GOT3 (cell line): ENCODE measurements around the gene TRO.

Source experiments
- DNase-seq: peaks from one replicate; lab custom pipeline; 2025; ENCODE audit warnings: mixed read lengths; lab: John Stamatoyannopoulos, UW

Gene TRO, protein sequence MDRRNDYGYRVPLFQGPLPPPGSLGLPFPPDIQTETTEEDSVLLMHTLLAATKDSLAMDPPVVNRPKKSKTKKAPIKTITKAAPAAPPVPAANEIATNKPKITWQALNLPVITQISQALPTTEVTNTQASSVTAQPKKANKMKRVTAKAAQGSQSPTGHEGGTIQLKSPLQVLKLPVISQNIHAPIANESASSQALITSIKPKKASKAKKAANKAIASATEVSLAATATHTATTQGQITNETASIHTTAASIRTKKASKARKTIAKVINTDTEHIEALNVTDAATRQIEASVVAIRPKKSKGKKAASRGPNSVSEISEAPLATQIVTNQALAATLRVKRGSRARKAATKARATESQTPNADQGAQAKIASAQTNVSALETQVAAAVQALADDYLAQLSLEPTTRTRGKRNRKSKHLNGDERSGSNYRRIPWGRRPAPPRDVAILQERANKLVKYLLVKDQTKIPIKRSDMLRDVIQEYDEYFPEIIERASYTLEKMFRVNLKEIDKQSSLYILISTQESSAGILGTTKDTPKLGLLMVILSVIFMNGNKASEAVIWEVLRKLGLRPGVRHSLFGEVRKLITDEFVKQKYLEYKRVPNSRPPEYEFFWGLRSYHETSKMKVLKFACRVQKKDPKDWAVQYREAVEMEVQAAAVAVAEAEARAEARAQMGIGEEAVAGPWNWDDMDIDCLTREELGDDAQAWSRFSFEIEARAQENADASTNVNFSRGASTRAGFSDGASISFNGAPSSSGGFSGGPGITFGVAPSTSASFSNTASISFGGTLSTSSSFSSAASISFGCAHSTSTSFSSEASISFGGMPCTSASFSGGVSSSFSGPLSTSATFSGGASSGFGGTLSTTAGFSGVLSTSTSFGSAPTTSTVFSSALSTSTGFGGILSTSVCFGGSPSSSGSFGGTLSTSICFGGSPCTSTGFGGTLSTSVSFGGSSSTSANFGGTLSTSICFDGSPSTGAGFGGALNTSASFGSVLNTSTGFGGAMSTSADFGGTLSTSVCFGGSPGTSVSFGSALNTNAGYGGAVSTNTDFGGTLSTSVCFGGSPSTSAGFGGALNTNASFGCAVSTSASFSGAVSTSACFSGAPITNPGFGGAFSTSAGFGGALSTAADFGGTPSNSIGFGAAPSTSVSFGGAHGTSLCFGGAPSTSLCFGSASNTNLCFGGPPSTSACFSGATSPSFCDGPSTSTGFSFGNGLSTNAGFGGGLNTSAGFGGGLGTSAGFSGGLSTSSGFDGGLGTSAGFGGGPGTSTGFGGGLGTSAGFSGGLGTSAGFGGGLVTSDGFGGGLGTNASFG (N-terminal part only)

DNA sequence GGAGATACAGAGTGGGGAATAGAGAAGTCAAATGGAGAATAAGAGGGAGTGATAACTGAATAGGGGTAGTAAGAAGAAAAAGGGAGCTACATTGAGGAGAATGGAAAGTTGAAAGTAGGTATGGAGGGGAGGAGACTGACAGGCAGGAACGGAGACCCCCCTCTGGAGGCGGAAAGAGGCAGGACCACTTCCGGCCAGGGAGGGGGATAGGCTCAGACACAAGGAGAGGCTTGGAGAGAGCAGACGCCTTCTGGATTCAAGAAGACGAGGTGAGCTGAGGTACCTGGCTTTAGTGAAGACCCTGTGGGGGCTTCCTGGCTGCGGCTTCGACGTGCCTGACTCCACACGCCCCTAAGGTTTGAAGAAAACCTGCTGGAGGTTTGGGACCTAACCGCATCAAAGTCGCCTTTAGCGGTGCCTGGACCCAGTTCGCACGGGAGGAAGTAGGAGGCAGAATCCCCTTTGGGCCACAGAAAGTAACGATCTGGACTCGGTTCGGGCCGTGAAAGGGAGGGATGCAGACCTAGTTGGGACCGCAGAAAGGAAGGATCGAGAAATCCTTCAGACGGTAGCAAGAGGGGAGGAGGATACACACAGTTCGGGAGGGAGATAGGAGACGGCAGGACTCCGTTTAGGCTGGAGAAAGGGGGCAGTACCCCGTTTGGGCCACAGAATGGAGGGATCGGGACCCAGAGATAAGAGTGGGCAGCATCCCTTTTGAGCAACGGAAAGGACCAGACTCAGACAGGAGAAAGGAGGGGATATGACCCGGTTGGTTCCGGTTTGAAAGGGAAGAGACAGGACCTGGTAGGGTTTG, at the start of gene TRO:
TSS of gene TRO (plus strand) at position 215 of the 817 bp plus-strand sequence. CDS start 1,423 bp downstream, outside the sequence.
- no peak for DNase-seq

DNA sequence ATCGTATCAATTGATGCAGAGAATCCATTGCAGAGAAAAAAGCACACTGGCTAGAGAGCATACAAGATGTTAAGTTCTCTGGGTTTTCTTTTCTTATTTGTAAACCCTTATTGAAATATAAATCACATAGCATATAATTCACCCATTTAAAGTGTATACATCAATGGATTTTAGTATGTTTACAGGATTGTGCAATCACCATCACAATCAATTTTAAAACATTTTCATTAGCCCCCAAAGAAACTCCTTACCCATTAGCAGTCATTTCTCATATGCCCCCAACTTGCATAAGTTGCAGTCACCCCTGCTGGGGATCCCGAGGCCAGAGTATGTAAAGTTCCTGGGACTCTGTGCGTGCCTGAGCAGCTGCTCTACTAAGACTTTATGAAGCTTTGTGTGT, 34.9 kb upstream of the TRO start:
- DNase-seq = no peak

DNA sequence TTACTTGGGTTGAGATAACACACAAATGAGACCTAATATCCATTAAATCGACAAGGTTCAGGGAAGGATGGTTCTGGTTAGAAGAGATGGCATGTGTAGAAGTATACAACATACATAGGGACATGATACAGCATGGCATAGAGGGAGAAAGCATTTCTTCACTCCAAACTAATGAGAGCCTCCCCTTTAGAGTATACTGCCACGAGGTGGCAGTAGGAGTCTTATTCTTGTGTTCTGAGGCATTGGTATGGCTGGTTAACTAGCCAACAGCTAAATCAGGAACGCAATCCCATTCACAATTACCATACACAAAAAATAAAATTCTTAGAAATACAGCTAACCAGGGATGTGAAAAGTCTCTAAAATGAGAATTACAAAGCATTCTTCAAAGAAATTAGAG, 29.1 kb upstream of the TRO start:
- DNase-seq = no peak

DNA sequence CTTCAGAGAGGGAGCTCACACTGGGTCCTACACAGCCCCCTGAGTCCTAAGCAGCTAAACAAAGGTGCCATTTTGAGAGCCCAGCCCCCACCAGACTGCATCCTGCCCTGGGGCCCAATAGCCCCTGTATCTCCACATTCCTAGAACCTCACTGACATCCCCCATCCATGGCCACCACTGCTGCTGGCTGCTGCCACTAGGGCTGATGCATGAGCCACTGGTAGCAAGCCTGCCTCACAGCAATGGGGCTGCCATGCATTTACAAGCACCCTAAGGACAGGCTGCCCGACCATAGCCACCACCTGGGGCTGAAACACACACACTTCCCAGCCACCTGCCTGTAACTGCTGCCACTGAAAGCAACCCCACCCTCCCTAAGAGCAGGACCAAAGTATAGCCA, 26.5 kb upstream of the TRO start:
- DNase-seq = no peak

DNA sequence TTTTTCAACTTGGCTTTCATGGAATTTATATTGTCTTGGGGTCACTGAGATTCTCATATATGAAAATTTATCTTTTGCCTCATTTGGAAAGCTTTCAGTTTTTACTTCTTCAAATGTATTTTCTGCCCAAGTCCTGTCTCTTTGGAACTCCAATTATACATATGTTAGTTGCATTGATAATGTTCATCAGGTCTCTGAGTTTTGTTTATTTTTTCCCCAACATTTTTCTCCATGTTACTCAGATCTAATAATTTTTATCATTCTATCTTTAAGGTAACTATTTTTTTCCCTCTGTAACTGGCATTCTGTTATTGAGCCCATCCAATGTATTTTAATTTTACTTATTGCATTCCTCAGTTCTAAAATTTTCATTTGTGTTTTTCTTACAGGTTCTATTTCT, 10.7 kb upstream of the TRO start:
- DNase-seq = no peak

DNA sequence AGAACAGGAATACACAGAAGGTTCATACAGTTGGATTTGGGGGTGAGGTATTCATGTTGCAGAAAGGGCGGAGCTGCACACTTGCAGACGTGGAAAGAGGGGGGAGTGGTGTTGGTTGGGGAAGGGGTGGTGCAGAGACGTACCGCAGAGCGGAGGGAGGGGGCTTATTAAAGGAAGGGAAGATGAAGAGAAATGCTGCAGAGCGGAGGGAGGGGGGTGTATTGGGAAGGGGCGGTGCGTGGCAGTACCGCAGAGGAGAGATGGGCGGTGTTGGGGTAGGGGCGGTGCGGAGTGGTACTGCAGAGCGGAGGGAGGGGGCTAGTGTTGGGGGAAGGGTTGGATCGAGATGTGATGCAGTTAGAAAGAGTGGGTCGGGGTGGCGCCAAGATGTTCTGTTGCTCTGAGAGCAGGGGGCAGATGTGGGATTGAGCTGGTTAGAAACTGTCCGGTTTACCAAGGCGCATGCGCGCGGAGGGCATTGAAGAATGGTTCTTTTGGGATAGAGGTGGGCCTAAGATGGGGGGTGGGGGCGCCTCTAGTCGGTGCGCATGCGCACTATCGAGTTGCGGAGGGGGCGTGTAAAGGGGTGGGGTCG, 900 bp downstream of the TRO start:
- no peak for DNase-seq

DNA sequence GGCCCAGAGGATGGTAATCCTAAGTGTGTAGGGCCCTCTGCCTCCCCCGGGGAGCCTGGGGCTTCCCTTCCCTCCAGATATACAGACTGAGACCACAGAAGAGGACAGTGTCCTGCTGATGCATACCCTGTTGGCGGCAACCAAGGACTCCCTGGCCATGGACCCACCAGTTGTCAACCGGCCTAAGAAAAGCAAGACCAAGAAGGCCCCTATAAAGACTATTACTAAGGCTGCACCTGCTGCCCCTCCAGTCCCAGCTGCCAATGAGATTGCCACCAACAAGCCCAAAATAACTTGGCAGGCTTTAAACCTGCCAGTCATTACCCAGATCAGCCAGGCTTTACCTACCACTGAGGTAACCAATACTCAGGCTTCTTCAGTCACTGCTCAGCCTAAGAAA, 1.9 kb downstream of the TRO start:
- no peak for DNase-seq

DNA sequence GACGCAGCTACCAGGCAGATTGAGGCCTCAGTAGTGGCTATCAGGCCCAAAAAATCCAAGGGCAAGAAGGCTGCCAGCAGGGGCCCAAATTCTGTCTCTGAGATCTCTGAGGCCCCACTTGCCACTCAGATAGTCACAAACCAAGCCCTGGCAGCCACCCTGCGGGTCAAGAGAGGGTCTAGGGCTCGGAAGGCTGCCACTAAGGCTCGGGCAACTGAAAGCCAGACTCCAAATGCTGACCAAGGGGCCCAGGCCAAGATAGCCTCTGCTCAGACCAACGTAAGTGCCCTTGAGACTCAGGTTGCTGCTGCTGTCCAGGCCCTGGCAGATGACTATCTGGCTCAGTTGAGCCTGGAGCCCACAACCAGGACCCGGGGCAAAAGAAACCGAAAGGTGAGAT, 2.8 kb downstream of the TRO start:
- no peak for DNase-seq

DNA sequence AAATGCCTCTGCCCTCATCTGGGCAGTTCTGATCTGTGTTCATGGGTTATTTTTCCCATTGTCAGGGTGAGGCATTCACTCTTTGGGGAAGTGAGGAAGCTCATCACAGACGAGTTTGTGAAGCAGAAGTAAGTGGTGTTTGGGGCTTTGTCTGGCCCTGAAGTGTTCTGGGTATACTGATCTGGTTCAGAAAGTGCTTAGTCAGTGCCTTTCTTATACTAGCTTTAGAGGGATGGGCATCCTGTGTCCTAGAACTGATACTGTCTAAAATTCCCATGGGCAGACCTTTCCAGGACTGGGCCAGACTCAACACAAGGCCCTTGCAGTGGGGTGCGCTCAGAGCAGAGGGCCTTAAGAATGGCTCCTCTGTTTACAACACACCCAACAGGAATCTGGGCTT, 6.4 kb downstream of the TRO start:
- no peak for DNase-seq

DNA sequence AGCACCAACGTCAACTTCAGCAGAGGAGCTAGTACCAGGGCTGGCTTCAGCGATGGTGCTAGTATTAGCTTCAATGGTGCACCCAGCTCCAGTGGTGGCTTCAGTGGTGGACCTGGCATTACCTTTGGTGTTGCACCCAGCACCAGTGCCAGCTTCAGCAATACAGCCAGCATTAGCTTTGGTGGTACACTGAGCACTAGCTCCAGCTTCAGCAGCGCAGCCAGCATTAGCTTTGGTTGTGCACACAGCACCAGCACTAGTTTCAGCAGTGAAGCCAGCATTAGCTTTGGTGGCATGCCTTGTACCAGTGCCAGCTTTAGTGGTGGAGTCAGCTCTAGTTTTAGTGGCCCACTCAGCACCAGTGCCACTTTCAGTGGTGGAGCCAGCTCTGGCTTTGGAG, 8.3 kb downstream of the TRO start:
- no peak for DNase-seq

DNA sequence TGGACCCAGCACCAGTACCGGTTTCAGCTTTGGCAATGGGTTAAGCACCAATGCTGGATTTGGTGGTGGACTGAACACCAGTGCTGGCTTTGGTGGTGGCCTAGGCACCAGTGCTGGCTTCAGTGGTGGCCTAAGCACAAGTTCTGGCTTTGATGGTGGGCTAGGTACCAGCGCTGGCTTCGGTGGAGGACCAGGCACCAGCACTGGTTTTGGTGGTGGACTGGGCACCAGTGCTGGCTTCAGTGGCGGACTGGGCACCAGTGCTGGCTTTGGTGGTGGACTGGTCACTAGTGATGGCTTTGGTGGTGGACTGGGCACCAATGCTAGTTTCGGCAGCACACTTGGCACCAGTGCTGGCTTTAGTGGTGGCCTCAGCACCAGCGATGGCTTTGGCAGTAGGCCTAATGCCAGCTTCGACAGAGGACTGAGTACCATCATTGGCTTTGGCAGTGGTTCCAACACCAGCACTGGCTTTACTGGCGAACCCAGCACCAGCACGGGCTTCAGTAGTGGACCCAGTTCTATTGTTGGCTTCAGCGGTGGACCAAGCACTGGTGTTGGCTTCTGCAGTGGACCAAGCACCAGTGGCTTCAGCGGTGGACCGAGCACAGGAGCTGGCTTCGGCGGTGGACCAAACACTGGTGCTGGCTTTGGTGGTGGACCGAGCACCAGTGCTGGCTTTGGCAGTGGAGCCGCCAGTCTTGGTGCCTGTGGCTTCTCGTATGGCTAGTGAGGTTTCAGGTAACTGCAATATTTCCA, 9.8 kb downstream of the TRO start:
- DNase-seq = no peak

DNA sequence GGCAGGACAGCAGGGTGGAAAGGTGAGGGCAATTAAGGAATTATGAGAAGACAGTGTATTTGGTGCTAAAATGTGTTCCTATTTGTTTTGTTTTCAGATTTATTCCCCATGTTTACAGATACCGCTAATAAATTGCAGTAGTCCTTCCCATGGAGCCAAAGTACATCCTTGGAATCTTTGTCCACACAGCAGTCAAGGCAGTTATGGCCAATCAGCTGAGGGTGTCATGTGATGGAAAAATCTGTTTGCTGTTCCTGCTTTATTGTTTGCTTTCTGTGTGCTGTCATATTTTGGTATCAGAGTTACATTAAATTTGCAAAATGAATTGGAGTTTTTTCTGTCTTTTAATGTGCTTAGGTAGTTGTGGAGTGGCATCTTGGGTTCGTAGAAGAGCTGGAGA, 10.5 kb downstream of the TRO start:
- no peak for DNase-seq

DNA sequence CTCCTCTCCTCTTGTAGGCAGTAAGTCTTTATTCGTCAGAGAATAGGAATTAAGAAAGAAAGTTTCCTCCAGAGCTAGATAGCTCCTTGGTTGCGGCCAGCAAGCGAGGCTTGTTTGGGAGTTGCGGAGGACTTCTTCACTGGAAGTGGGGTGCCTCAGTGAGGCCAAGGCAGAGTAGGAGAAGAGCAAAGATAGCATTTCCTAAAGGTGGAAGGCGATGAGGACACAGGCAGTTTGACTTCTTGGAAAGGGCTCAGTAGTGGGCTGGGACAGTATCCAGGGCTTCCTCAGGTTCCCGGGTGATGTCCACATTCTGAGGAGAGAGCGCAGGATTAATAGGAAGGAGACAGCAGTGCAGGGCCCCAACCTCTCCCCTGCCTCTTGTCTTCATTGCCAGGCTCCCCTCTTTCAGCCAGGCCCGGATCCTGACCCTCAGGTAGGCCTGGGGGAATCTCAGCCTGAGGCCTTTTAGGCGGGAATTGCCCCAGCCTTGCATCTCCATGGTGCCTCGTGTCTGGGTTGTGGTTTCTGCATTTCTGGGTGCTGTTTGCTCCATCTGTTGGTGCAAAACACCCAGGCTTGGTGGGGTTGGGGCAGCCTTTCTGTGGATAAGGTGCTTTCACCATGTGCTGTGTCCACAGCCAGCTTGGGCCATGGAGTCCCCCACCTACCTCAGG, 12.7 kb downstream of the TRO start:
- no peak for DNase-seq

DNA sequence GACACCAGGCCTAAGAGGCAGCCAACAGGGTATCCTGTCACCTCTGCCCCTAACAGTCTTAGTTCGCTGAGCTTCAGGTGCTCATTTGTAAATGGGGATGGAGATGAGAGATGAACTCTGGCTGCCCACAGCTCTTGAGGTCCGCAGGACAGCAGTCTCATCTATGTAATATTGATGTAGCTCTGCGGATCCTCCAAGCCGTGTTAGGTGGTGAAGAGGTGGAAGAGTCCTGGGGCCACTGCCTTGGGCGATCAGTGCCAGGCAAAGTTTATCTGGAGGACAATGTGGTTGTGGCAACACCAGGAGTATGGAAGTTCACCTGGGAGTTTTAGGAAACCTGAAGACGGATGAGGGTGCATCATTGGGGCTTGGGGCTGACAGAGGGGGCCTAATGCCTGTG, 13.4 kb downstream of the TRO start:
- no peak for DNase-seq

DNA sequence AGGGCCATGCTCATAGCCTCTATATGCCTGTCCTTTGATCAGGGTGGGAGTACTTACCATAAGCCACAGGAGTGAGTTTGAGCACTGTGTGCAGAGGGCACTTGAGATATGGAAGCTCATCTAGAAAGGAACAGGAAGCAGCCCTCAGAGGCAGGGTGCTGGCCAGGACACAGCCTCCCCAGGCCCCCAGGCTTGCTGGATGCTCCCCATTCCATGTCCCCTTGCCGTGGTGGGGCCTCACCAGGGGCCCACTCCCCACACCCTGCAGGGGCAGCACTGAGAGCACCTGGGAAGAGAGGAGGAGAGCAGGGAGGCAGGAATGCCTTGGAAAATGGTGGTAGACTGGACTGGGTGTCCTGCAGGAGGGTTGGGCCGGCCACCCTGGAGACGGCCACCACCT, 14.3 kb downstream of the TRO start:
- DNase-seq = no peak

DNA sequence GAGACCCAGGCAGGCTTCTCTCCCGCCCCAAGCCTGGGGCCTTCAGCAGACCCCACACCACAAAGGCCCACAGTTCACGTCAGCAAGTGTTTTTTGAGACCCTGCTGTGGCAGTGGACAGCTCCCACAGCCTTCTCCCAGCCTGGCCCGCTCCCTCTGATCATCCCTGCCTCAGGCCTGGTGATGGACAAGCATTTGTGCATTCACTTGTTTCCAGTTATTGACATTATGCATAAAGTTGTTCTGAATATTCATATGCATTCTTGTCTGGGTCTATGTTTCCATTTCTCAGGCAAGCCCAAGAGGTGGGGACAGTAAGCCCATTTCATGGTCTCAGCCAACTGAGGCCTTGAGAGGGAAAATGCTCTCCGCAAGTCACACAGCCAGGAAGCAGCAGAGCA, 14.7 kb downstream of the TRO start:
- no peak for DNase-seq

DNA sequence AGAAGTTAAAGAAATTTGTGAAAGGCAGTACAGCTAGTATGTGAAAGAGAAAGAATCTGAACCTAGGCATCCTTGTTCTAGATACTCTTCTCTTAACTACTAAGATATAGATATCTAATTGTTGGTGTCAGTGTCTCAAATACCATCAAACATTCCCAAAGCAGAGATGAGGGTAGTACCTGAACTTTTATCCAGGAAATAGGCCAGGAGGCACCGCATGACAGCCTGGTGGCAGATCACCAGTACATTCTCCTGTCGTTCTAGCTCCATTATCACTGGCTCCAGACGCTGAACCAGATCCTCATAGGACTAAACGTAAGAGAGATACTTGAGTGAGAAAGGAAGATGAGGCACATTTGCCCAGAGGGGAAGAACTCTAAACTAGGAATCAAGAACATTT, 16.8 kb downstream of the TRO start:
- no peak for DNase-seq

DNA sequence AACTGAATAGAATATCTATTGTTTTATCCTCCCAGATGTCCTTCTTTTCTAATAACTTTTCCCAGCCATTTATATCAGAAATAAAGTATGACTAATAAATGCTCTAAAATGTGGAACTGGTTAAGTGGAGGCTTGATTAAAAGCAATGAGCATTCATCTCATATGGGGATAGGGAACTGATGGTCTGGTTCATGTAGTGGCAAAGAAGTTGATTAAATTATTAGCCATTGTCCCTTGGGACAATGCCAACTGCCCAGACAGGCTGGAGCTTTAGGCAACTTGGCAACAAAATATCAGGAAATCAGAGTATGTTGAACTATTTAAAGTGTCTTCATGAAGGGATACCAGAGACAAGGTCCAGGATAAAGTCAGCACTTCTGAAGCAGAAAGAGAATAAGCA, 24.2 kb downstream of the TRO start:
- no peak for DNase-seq

DNA sequence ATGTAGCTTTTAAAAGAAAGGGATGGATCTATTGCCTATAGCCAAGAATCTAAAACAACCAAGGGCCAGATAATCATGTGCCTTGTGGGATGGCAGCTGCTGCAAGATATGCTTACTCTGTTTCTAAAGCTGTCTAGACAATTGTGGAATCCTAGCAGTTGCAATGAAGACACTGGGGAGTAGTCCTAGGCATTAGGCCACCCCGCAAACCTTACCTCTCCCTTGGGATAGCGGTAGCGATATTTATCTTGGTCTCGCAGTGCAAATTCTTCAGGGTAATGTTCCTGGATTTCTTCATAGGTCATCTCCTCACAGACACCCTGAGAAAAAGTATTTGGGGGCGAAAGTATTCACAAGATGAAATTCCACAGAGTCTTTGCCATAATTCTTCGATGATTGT, 24.6 kb downstream of the TRO start:
- no peak for DNase-seq
